OCI-LY1 (cell line): Measurements from ENCODE around the gene CEP112.
A peak's percentile ranks its signal among the peaks of the same experiment; 100 is the strongest.

Experiments used
- H2AFZ ChIP-seq: fragments of 200-600 bp; sonication (generic), shearing (Covaris generic); 2 replicates; pipeline ENCODE4 v1.6.0; 2014; ENCODE audit warnings: antibody characterized with exemption, mild to moderate bottlenecking, low read length
- H3F3A ChIP-seq: fragments of 200-600 bp; sonication (generic), shearing (Covaris generic); 2 replicates; pipeline ENCODE4 v1.6.0; 2014; ENCODE audit warnings: mild to moderate bottlenecking, antibody characterized with exemption, low read length, moderate library complexity; ENCODE audit not compliant: insufficient read depth
- H3K27ac ChIP-seq: fragments of 200-600 bp; sonication (generic); 2 replicates; pipeline ENCODE4 v1.5.1; 2014; ENCODE audit warnings: low read length, mixed run types, mild to moderate bottlenecking, low read depth; ENCODE audit not compliant: poor library complexity, severe bottlenecking
- H3K27me3 ChIP-seq: fragments of 200-600 bp; sonication (generic); 2 replicates; pipeline ENCODE4 v1.6.0; 2014; ENCODE audit warnings: antibody characterized with exemption, mild to moderate bottlenecking, low read length, moderate library complexity; ENCODE audit not compliant: insufficient read depth
- H3K36me3 ChIP-seq: fragments of 200-600 bp; sonication (generic); 2 replicates; pipeline ENCODE4 v1.6.1; 2014; ENCODE audit warnings: mild to moderate bottlenecking, antibody characterized with exemption, low read length, moderate library complexity, mixed read lengths; ENCODE audit not compliant: insufficient read depth
- H3K4me1 ChIP-seq: fragments of 200-600 bp; sonication (generic); 2 replicates; pipeline ENCODE4 v1.5.1; 2014; ENCODE audit warnings: mild to moderate bottlenecking, low read length, moderate library complexity; ENCODE audit not compliant: insufficient read depth, severe bottlenecking
- H3K4me2 ChIP-seq: fragments of 200-600 bp; sonication (generic), shearing (Covaris generic); 2 replicates; pipeline ENCODE4 v1.6.1; 2014; ENCODE audit warnings: low read length
- H3K4me3 ChIP-seq: fragments of 200-600 bp; sonication (generic); 2 replicates; pipeline ENCODE4 v1.5.1; 2014; ENCODE audit warnings: low read length, low read depth, mild to moderate bottlenecking, mixed read lengths; ENCODE audit not compliant: poor library complexity, severe bottlenecking
- H3K79me2 ChIP-seq: fragments of 200-600 bp; shearing (Covaris generic); 2 replicates; pipeline ENCODE4 v1.6.1; 2016; ENCODE audit warnings: mixed run types, low read length, mixed read lengths; ENCODE audit not compliant: insufficient read depth
- H3K9ac ChIP-seq: fragments of 200-600 bp; sonication (generic), shearing (Covaris generic); 2 replicates; pipeline ENCODE4 v1.6.1; 2014; ENCODE audit warnings: mild to moderate bottlenecking, low read length, mixed read lengths
- H3K9me2 ChIP-seq: fragments of 200-600 bp; sonication (generic), shearing (Covaris generic); 2 replicates; pipeline ENCODE4 v1.6.1; 2014; ENCODE audit warnings: low read depth, mild to moderate bottlenecking, low read length, mixed read lengths
- H3K9me3 ChIP-seq: fragments of 200-600 bp; shearing (Covaris generic); 2 replicates; pipeline ENCODE4 v1.6.1; 2014; ENCODE audit warnings: low read length, mixed read lengths
- H4K20me1 ChIP-seq: fragments of 200-600 bp; sonication (generic), shearing (Covaris generic); 2 replicates; pipeline ENCODE4 v1.6.0; 2016; ENCODE audit warnings: mild to moderate bottlenecking, low read length; ENCODE audit not compliant: insufficient read depth
- EZH2 ChIP-seq: fragments of 200-600 bp; sonication (generic), shearing (Covaris generic); IDR thresholded peaks from 2 replicates; pipeline ENCODE4 v1.8.0; 2017; ENCODE audit warnings: borderline replicate concordance, mixed run types, mild to moderate bottlenecking, antibody characterized with exemption, low read length, moderate library complexity, mixed read lengths
- TF ChIP-seq, protein P1 (sequence below): fragments of 200-600 bp; sonication (generic), shearing (Covaris generic); IDR thresholded peaks from 2 replicates; pipeline ENCODE4 v1.5.1; 2017; ENCODE audit warnings: mild to moderate bottlenecking, antibody characterized with exemption, low read length, moderate library complexity, mixed read lengths

CEP112 gene

DNA sequence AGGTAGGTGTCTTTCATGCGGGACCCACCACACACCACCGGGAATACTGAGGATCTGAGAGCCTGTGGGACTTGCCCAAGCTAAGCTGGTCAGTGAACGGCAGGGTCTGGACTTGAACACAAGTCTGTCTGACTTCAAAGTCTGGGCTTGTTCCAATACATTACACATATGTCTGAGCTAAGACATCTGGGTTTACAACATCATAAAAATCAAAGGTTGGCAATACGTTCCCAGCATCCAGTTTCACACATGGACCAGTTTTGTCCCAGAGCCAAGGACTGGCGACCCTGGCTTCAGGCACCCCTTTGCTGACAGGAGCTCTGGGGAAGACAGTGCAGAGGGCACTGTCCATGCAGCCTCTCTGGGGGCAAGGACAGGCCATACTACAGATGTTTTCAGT, 602.6 kb downstream of the CEP112 start:
- no peak overlapping the region for H2AFZ ChIP-seq
- H3K4me2 ChIP-seq: no peak overlapping the region
- H3K79me2 ChIP-seq: no peaks in the 10 kb centered on the region
- no peak overlapping the region for H3K9ac ChIP-seq
- H3K4me3 ChIP-seq: no peak overlapping the region
- no peaks in the 10 kb centered on the region for H3K9me2 ChIP-seq
- H3K9me3 ChIP-seq: no peaks in the 10 kb centered on the region
- H3K27ac ChIP-seq: no peak overlapping the region
- no peaks in the 10 kb centered on the region for H3K4me1 ChIP-seq
- H3F3A ChIP-seq: no peaks in the 10 kb centered on the region
- TF ChIP-seq, protein P1, sequence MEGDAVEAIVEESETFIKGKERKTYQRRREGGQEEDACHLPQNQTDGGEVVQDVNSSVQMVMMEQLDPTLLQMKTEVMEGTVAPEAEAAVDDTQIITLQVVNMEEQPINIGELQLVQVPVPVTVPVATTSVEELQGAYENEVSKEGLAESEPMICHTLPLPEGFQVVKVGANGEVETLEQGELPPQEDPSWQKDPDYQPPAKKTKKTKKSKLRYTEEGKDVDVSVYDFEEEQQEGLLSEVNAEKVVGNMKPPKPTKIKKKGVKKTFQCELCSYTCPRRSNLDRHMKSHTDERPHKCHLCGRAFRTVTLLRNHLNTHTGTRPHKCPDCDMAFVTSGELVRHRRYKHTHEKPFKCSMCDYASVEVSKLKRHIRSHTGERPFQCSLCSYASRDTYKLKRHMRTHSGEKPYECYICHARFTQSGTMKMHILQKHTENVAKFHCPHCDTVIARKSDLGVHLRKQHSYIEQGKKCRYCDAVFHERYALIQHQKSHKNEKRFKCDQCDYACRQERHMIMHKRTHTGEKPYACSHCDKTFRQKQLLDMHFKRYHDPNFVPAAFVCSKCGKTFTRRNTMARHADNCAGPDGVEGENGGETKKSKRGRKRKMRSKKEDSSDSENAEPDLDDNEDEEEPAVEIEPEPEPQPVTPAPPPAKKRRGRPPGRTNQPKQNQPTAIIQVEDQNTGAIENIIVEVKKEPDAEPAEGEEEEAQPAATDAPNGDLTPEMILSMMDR: no peak
- no peak for TF ChIP-seq EZH2
- no peaks in the 10 kb centered on the region for H3K36me3 ChIP-seq
- H3K27me3 ChIP-seq: no peaks in the 10 kb centered on the region; the same call in 1 of the 2 replicates
- H4K20me1 ChIP-seq: no peaks in the 10 kb centered on the region

DNA sequence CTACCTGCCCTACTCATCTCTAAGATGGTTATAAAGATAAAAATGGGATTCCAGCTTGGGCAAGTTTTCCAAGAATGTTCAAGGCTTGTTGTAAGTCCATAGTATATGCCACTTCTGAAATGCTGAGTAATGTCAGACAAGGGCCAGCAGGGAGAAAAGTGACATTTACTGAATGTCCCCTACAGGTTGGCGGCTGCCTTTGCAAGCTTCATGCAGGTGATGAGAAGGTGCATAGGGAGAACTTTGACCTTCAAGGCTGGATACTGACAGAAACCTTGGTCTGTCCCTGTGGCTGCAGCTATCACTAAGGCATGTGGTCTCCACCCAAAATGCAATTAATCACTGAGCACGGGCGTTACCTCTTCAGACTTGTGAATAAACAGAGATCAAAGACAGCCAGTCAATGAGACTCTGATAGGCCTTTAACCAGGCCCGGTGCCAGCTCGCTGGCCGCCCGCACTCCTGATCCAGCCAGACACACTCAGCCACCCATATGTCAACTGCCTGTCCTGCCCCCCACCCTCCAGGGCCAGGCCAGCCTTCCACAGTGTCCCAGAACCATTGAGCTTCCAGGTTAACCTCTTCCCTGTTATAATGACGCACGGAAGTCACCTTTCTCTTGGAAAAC, 603.6 kb downstream of the CEP112 start:
- H3K27me3 ChIP-seq: no peaks in the 10 kb centered on the region; the same call in 1 of the 2 replicates
- no peak overlapping the region for H3K4me2 ChIP-seq
- no peaks in the 10 kb centered on the region for H3F3A ChIP-seq
- H4K20me1 ChIP-seq: no peaks in the 10 kb centered on the region
- H3K9me3 ChIP-seq: no peaks in the 10 kb centered on the region
- no peaks in the 10 kb centered on the region for H3K79me2 ChIP-seq
- no peaks in the 10 kb centered on the region for H3K36me3 ChIP-seq
- no peak overlapping the region for H3K27ac ChIP-seq
- no peaks in the 10 kb centered on the region for H3K4me1 ChIP-seq
- no peak overlapping the region for H3K4me3 ChIP-seq
- no peak overlapping the region for H3K9ac ChIP-seq
- H2AFZ ChIP-seq: no peak overlapping the region
- no peaks in the 10 kb centered on the region for H3K9me2 ChIP-seq
- TF ChIP-seq, protein P1: 0 out of 2 replicates have a peak, but pooled peaks have one; percentile 4
- no peak for TF ChIP-seq EZH2

DNA sequence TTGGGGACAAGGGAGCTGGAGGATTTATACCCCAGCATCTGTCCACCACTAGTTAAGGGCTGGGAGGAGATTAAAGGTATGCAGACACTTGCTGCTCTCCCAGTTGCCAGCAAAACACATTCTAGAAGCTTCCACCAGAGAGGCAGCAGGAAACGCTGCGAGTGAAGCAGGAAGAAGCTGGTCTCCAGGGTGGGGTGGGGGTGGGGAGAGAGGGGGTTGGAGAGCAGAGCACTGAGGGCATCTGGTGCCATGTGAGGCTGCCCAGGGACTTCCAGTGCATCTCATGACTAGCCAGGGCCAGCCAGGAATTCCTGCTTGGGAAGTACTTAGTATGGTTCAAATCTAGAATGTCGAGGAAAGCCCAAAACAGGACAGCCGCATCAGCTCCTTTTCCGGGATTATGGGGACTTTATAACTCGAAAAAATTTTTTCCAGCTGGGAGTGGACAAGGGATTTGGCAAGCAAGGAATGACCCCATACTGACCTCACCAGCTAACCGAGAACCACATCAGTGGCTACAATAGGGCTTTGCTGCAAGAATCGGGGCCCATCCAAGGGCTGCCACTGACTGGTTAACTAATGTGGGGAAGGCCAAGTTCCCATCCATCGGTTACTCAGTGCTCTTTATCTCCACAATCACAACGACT, 604.3 kb downstream of the CEP112 start:
- Histone ChIP-seq H3K4me1 (no peaks in the 10 kb centered on the region), H4K20me1 (no peaks in the 10 kb centered on the region), H3K27me3 (no peaks in the 10 kb centered on the region; the same call in 1 of the 2 replicates), H2AFZ (no peak overlapping the region), H3K4me3 (no peak overlapping the region), H3K9ac (no peak overlapping the region), H3K79me2 (no peaks in the 10 kb centered on the region), H3K4me2 (no peak overlapping the region), H3K36me3 (no peaks in the 10 kb centered on the region), H3F3A (no peaks in the 10 kb centered on the region), H3K9me2 (no peaks in the 10 kb centered on the region), H3K27ac (no peak overlapping the region), H3K9me3 (no peaks in the 10 kb centered on the region)
- no peak for TF ChIP-seq EZH2
- TF ChIP-seq, protein P1: no peak
